GM13976 (cell line): ENCODE results near the gene AP5Z1.

Experiments used
- DNase-seq: peaks from one replicate; pipeline ENCODE4 v3.0.0; 2012; ENCODE audit warnings: low spot score
- CTCF ChIP-seq: IDR thresholded peaks from 2 replicates; pipeline ENCODE4 v1.5.1; 2012; ENCODE audit warnings: borderline replicate concordance, mild to moderate bottlenecking; ENCODE audit not compliant: insufficient read depth; ENCODE audit errors: extremely low read depth, missing control alignments, control extremely low read depth
- in situ Hi-C: fragments of 300-500 bp; cut with MboI; formaldehyde crosslinking; loops from one replicate; pipeline ENCODE4 v1.12.0; 2022; ENCODE audit warnings: low sequenced_read_pairs, mixed read lengths, inconsistent platforms; ENCODE audit not compliant: unreplicated experiment

The AP5Z1 gene

GRCh38 chr7:4828720-4829383, 53.4 kb downstream of the AP5Z1 start:
- TF ChIP-seq CTCF = no peak
- in situ Hi-C loops = no loop called here

GRCh38 chr7:4830176-4830575, 54.8 kb downstream of the AP5Z1 start:
- in situ Hi-C loops = no loop called here
- peak; percentile 28 for TF ChIP-seq CTCF
- DNase-seq = peak; percentile 73

More at GRCh38 chr7:4828720-4829383, 53.4 kb downstream of the AP5Z1 start:
- no peak for DNase-seq

- no peak for TF ChIP-seq CTCF
- DNase-seq = no peak
- in situ Hi-C loops = no loop called here
Observed at GRCh38 chr7:4831723-4832495, 56.5 kb downstream of the AP5Z1 start.

GRCh38 chr7:4832711-4833110, 57.3 kb downstream of the AP5Z1 start:
- no peak for DNase-seq
- TF ChIP-seq CTCF = no peak
- in situ Hi-C loops = no loop called here

GRCh38 chr7:4833176-4833575, 57.8 kb downstream of the AP5Z1 start:
- DNase-seq = no peak
- in situ Hi-C loops = no loop called here
- no peak for TF ChIP-seq CTCF

- in situ Hi-C loops = no loop called here
- DNase-seq = no peak
- TF ChIP-seq CTCF = no peak
Observed at GRCh38 chr7:4833691-4834600, 58.5 kb downstream of the AP5Z1 start.
